NB4 (cell line): ENCODE results near the gene STK32C.

ENCODE experiments used
- CTCF ChIP-seq: IDR thresholded peaks from one replicate; pipeline ENCODE4 v1.5.1; 2012; ENCODE audit warnings: low read depth, low read length
- MYC ChIP-seq: IDR thresholded peaks from 2 replicates; pipeline ENCODE4 v1.6.1; 2011; ENCODE audit warnings: low read depth, low read length

DNA sequence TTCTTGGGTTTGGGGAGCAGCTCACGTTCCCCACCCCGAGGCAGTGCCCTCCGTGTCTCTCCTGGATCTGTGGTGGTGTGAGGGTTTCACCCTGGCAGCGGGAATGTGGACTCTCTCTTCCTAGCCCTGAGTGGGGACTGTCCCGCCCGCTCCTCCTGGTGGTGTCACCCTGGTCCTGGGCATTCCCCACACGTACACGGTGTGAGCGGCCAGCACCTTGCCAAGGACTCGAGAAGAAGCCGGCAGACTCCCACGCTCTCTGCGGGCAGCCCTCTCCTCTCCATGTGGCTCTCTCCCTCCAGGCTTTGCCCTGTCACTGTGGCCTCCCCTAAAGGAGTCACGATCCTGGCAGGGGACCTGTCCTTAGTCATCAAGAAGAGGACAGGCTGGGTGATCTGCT, 97.0 kb downstream of the STK32C start:
- TF ChIP-seq MYC (no peak), CTCF (no peak)
